ENCODE data around the gene DNAJC18. TPM values are rescaled to one million over a fixed set of nuclear protein-coding genes. Genes with fewer than 3 reads are reported as not detected.
"Not testable (repeated sequence)": the region's sequence is repeated elsewhere in the genome, so short reads cannot be mapped to it uniquely, and the experiment has no call there.

Gene DNAJC18
- total and polyA plus RNA-seq, 2 experiments from 2014 or later = 13.4 to 18.9 TPM

DNA sequence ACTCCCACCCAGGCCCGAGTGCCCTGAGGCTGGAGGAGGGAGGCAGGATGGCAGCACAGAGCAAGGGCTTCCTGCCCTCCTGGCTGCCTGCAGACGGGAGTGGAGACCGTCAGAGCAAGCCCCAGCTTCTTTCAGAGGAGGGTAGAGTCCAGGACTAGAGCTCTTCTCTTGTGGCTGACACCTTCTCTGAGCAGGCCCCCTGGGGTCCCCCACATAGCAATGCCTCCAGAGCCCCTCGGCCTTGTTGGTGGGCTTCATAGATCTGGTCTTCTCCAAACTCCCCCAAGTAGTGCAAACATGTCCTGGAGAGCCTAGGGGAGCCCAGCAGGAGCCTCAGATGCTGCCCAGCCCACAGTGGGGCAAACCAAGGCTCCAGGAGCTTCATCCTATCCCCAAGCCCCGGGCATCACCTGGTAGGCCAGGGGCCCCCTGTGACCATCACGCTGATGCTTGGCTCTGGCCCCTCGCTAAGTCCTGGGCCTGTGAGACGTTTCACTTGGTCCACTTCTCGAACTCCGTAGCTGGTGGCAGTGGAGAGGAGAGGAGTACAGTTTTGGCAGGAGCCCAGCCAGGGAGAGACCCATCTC, 51.6 kb downstream of the DNAJC18 start (continued):
- TF ChIP-seq, protein P1, sequence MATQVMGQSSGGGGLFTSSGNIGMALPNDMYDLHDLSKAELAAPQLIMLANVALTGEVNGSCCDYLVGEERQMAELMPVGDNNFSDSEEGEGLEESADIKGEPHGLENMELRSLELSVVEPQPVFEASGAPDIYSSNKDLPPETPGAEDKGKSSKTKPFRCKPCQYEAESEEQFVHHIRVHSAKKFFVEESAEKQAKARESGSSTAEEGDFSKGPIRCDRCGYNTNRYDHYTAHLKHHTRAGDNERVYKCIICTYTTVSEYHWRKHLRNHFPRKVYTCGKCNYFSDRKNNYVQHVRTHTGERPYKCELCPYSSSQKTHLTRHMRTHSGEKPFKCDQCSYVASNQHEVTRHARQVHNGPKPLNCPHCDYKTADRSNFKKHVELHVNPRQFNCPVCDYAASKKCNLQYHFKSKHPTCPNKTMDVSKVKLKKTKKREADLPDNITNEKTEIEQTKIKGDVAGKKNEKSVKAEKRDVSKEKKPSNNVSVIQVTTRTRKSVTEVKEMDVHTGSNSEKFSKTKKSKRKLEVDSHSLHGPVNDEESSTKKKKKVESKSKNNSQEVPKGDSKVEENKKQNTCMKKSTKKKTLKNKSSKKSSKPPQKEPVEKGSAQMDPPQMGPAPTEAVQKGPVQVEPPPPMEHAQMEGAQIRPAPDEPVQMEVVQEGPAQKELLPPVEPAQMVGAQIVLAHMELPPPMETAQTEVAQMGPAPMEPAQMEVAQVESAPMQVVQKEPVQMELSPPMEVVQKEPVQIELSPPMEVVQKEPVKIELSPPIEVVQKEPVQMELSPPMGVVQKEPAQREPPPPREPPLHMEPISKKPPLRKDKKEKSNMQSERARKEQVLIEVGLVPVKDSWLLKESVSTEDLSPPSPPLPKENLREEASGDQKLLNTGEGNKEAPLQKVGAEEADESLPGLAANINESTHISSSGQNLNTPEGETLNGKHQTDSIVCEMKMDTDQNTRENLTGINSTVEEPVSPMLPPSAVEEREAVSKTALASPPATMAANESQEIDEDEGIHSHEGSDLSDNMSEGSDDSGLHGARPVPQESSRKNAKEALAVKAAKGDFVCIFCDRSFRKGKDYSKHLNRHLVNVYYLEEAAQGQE (IDR thresholded peaks at IDR 0.05; ENCODE audit: unreplicated experiment) = no peak
- TF ChIP-seq EZH2phosphoT487 (IDR thresholded peaks at IDR 0.05; ENCODE audit: unreplicated experiment) (no peak), JUNB (IDR thresholded peaks at IDR 0.05; ENCODE audit: unreplicated experiment) (no peak), NANOG (IDR thresholded peaks at IDR 0.05; ENCODE audit: borderline replicate concordance) (no peak), POLR2AphosphoS5 (IDR thresholded peaks at IDR 0.05; ENCODE audit: low read depth) (no peak), ZNF114 (CRISPR knock-in tag; IDR thresholded peaks at IDR 0.05) (no peak)
- TF ChIP-seq, protein P2, sequence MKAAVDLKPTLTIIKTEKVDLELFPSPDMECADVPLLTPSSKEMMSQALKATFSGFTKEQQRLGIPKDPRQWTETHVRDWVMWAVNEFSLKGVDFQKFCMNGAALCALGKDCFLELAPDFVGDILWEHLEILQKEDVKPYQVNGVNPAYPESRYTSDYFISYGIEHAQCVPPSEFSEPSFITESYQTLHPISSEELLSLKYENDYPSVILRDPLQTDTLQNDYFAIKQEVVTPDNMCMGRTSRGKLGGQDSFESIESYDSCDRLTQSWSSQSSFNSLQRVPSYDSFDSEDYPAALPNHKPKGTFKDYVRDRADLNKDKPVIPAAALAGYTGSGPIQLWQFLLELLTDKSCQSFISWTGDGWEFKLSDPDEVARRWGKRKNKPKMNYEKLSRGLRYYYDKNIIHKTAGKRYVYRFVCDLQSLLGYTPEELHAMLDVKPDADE (IDR thresholded peaks at IDR 0.05) = no peak

DNA sequence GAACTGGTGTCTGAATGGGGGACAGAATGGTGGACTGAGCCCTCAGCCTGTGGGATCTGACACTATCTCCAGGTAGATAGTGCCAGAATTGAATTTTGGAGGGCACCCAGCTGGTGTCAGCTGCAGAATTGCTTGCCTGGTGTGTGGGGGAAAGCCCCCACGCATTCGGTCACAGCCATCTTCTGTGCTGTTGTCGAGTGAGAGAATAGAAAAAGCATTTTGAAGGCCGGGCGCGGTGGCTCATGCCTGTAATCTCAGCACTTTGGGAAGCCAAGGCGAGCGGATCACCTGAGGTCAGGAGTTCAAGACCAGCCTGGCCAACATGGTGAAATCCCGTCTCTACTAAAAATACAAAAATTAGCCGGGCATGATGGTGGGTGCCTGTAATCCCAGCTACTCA, 52.4 kb downstream of the DNAJC18 start:
- ATAC-seq; H3K9me3 Mint-ChIP-seq; H3K27ac Mint-ChIP-seq; H4K20me1 ChIP-seq (replicated peaks; ENCODE audit: insufficient read depth); H3K9me2 ChIP-seq (ENCODE audit: insufficient read depth); H3F3A ChIP-seq (replicated peaks; ENCODE audit: low read depth); DNase-seq (ENCODE audit: low spot score); H3K4me3 ChIP-seq; H3K79me2 ChIP-seq (replicated peaks; ENCODE audit: insufficient read depth); H3K27me3 ChIP-seq (ENCODE audit: insufficient read depth); H2AFZ ChIP-seq; H3K36me3 Mint-ChIP-seq (ENCODE audit: low read depth); H3K4me2 ChIP-seq; H3K4me3 Mint-ChIP-seq; H3K27ac ChIP-seq (ENCODE audit: low read depth); H3K36me3 ChIP-seq (ENCODE audit: insufficient read depth): not testable (repeated sequence)
- H3K27me3 Mint-ChIP-seq (ENCODE audit: insufficient read depth, low read depth, poor library complexity) = peaks cover 25% of the 10 kb centered on the region
- peaks cover 16% of the 10 kb centered on the region for H3K4me1 ChIP-seq (ENCODE audit: insufficient read depth)
- peaks cover 35% of the 10 kb centered on the region for H3K4me1 Mint-ChIP-seq

DNA sequence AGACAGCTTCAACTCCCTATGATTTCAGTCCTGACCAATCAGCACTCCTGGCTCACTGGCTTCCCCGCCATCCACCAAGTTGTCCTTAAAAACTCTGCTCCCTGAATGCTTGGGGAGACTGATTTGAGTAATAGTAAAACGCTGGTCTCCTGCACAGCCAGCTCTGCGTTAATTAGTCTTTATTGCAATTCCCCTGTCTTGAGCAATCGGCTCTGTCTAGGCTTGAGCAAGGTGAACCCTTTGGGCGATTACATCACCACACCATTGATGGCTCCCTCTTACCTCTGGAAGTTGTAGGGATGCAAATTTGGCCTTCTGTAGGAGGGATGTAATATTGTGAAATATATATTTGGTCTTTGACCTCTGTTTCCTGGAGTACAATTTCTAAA, 53.3 kb downstream of the DNAJC18 start:
- no peak for ATAC-seq
- H3K79me2 ChIP-seq (replicated peaks; ENCODE audit: insufficient read depth) = no peaks in the 10 kb centered on the region

More for the DNA sequence above, 53.3 kb downstream of the DNAJC18 start:
- H3K27me3 ChIP-seq (ENCODE audit: insufficient read depth) = no peaks in the 10 kb centered on the region
- Mint-ChIP-seq H3K27ac (no peak overlapping the region), H3K4me1 (peaks cover 27% of the 10 kb centered on the region), H3K9me3 (no peaks in the 10 kb centered on the region), H3K4me3 (no peak overlapping the region), H3K27me3 (ENCODE audit: insufficient read depth, low read depth, poor library complexity) (peaks cover 16% of the 10 kb centered on the region), H3K36me3 (ENCODE audit: low read depth) (no peaks in the 10 kb centered on the region; the same call in 2 of the 3 replicates)
- no peak for DNase-seq (ENCODE audit: low spot score)
- TF ChIP-seq EZH2phosphoT487 (IDR thresholded peaks at IDR 0.05; ENCODE audit: unreplicated experiment) = no peak
- TF ChIP-seq, protein P3, sequence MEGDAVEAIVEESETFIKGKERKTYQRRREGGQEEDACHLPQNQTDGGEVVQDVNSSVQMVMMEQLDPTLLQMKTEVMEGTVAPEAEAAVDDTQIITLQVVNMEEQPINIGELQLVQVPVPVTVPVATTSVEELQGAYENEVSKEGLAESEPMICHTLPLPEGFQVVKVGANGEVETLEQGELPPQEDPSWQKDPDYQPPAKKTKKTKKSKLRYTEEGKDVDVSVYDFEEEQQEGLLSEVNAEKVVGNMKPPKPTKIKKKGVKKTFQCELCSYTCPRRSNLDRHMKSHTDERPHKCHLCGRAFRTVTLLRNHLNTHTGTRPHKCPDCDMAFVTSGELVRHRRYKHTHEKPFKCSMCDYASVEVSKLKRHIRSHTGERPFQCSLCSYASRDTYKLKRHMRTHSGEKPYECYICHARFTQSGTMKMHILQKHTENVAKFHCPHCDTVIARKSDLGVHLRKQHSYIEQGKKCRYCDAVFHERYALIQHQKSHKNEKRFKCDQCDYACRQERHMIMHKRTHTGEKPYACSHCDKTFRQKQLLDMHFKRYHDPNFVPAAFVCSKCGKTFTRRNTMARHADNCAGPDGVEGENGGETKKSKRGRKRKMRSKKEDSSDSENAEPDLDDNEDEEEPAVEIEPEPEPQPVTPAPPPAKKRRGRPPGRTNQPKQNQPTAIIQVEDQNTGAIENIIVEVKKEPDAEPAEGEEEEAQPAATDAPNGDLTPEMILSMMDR (conservative IDR thresholded peaks at IDR 0.05; ENCODE audit: low read depth in 2 of 2) = no peak
- no peak for TF ChIP-seq EZH2 (IDR thresholded peaks at IDR 0.05; ENCODE audit: low read depth, unreplicated experiment)
- no peak for TF ChIP-seq JUNB (IDR thresholded peaks at IDR 0.05; ENCODE audit: unreplicated experiment)
- TF ChIP-seq, protein P2 (IDR thresholded peaks at IDR 0.05) = no peak
- TF ChIP-seq NANOG (IDR thresholded peaks at IDR 0.05; ENCODE audit: borderline replicate concordance) = no peak
- TF ChIP-seq, protein P1 (IDR thresholded peaks at IDR 0.05; ENCODE audit: unreplicated experiment) = no peak
- no peak for TF ChIP-seq CREB1 (CRISPR knock-in tag; IDR thresholded peaks at IDR 0.05; ENCODE audit: low read depth)
- no peak overlapping the region for H2AFZ ChIP-seq
- no peaks in the 10 kb centered on the region for H3F3A ChIP-seq (replicated peaks; ENCODE audit: low read depth)
- H3K4me1 ChIP-seq (ENCODE audit: insufficient read depth) = peaks cover 12% of the 10 kb centered on the region
- no peaks in the 10 kb centered on the region for H3K36me3 ChIP-seq (ENCODE audit: insufficient read depth)
- H3K9me2 ChIP-seq (ENCODE audit: insufficient read depth) = no peaks in the 10 kb centered on the region
- no peak overlapping the region for H3K4me3 ChIP-seq
- no peak overlapping the region for H3K4me2 ChIP-seq
- H3K27ac ChIP-seq (ENCODE audit: low read depth) = no peak overlapping the region
- H4K20me1 ChIP-seq (replicated peaks; ENCODE audit: insufficient read depth) = no peaks in the 10 kb centered on the region
